HG02763 (cell line): Measurements from ENCODE around the gene HJV.
"Not testable (repeated sequence)": the region's sequence is repeated elsewhere in the genome, so short reads cannot be mapped to it uniquely, and the experiment has no call there.

ENCODE experiments used
- ATAC-seq: cut with Tn5 transposase; IDR thresholded peaks from one replicate; pipeline ENCODE4 v1.9.1; 2021; ENCODE audit warnings: mild to moderate bottlenecking, moderate library complexity; ENCODE audit not compliant: unreplicated experiment

The HJV gene, protein sequence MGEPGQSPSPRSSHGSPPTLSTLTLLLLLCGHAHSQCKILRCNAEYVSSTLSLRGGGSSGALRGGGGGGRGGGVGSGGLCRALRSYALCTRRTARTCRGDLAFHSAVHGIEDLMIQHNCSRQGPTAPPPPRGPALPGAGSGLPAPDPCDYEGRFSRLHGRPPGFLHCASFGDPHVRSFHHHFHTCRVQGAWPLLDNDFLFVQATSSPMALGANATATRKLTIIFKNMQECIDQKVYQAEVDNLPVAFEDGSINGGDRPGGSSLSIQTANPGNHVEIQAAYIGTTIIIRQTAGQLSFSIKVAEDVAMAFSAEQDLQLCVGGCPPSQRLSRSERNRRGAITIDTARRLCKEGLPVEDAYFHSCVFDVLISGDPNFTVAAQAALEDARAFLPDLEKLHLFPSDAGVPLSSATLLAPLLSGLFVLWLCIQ

GRCh38 chr1:146021622-146022402, at the start of gene HJV:
Gene HJV, minus strand, starts transcription at chr1:146021735. Its CDS starts 1,504 bp downstream, at chr1:146020231.
- no peak for ATAC-seq

- not testable (repeated sequence) for ATAC-seq
Measured at GRCh38 chr1:146059148-146059547, 37.6 kb upstream of the HJV start.

DNA sequence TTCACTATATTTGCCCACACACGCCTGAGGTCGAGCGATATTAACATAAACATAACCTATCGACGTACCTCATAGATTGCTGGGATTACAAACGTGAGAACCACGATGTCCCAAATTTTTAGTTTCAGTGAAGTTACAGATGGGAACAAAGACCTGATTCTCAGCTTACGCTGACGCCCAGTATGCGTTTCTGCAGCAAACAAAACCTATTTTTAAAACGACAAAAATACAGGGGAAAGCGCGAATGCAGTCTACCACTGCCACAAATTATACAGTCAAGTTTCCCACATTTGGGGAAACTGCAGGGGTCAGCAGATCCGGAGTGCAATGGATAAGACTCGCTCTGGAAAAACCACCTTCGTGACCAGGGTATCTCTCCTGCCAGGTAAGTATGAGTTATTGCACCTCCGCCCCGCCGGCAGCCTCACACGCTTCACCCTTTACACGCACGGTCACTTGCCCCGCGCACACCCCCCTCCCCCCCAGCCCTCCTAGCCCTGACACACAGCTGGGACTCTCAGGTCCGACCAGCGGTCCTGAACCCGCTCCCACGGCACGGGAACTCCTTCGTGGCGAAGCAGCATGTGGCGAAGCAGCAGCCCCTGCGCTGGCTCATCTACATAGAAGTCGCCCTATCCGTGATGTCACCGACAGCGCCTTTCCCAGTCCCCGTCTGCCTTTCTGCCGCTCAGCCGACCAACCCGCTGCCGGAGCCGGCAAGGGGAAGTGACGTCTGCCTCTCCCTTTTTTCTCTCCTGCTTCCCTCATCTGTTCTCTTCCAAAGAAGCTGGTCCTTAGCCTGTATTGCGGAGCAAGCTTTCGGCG, 30.5 kb upstream of the HJV start:
- ATAC-seq, result peak; percentile 65

DNA sequence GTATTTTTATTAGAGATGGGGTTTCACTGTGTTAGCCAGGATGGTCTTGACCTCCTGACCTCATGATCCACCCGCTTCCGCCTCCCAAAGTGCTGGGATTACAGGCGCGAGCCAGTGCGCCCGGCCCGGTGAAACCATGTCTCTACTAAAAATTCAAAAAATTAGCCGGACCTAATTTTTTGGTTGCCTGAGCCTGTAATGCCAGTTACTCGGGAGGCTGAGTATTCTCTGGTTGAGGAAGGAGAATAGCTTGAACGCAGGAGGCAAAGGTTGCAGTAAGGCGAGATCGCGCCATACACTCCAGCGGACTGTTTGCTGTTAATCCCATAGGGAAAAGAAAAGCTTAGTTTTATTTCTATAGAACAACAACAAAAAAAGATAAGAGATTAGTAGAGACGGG, 29.9 kb upstream of the HJV start:
- no peak for ATAC-seq

GRCh38 chr1:146050652-146050963, 29.1 kb upstream of the HJV start:
- ATAC-seq, result not testable (repeated sequence)

GRCh38 chr1:146049866-146050651, 28.5 kb upstream of the HJV start:
- ATAC-seq, result not testable (repeated sequence)

- no peak for ATAC-seq
Measured at GRCh38 chr1:146049436-146049835, 27.9 kb upstream of the HJV start.

DNA sequence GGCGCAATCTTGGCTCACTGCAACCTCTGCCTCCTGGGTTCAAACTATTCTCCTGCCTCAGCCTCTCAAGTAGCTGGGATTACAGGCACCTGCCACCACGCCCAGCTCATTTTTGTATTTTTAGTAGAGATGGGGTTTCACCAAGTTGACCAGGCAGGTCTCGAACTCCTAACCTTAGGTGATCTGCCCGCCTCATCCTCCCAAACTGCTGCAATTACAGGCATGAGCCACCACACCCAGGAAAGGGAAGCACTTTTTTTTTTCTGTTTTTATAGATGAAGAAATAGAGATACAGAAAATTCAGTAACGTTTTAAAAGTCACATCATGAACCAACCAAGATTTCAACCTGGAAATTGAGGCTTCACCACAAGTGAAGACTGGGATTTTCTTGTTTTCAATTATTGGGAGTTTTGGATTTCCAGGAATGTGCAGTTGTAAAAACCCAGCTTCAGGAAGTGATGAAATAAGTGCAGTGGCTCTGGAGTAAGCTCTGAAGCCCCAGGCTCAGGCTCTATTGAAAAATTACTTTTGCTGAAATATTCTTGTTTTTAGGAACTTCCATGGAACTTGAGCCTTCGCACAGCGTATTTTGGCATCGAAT, 27.1 kb upstream of the HJV start:
- ATAC-seq, result not testable (repeated sequence)

DNA sequence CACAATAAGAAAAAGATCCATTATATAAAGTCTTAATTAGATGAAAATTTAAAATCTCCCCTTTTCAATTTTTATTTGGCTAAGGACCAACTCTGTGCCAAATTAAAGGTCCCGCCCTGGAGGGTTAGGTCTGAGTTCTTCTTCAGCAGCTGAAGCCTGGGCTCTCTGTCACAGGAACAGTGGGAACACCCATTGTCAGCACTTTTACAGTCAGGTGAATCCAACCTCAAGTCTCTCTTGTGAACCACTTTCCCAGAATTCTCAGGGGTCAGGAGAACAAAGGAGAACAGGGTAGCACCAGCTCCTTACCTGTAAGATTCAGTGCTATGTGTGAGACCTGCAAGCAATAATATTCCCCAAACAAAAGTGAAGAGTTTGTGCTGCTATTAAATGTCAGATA, 25.1 kb upstream of the HJV start:
- no peak for ATAC-seq

DNA sequence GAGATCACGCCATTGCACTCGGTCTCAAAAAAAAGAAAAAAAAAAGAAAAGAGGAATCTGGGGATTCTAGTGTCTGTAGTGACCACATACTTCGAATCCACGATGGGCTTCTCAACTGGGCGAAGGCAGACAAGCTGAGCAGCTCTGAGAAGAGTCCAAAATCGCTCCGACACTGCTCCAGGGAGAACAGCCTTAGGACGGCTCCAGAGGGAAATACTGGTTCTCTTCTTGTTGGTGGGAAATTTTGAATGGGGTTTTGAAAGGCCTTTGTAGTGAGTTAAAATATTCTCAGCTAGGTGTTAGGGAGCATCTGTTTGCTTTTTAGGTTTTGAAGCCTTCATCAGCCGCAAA, 18.3 kb upstream of the HJV start:
- ATAC-seq, result no peak

- peak; percentile 35 for ATAC-seq
Measured at GRCh38 chr1:146036965-146037646, 15.6 kb upstream of the HJV start.

DNA sequence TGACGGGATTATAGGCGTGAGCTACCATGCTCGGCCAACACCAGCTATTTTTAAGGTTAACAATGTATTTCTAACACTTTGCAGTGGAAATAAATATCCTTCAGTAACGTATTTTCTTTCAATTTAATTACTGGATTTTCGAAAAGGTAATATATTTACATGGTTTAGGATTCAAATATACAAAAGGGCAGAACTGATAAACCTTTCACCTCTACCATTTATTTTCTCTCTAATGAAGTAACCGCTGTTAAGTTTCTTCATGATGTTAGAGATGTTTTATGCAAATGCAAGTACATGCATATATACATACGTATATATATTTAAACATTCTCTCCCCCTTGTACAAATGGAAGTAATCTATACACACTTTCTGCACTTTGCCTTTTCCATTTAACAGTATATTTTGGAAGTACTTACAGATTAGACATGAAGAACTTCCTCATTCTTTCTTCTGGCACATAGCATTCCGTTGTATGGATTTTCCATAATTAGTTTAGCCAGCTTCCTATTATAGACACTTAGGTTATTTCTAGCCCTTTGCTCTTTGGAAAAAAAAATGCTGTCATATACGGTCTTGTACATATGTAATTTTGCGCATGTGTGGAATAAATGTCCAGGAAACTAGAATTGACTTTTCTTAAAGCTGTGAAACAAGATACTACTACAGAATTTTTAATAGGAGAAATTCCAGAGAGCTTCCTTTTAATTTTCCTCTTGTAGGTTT, 14.9 kb upstream of the HJV start:
- ATAC-seq, result no peak

GRCh38 chr1:146035048-146035423, 13.5 kb upstream of the HJV start:
- no peak for ATAC-seq

DNA sequence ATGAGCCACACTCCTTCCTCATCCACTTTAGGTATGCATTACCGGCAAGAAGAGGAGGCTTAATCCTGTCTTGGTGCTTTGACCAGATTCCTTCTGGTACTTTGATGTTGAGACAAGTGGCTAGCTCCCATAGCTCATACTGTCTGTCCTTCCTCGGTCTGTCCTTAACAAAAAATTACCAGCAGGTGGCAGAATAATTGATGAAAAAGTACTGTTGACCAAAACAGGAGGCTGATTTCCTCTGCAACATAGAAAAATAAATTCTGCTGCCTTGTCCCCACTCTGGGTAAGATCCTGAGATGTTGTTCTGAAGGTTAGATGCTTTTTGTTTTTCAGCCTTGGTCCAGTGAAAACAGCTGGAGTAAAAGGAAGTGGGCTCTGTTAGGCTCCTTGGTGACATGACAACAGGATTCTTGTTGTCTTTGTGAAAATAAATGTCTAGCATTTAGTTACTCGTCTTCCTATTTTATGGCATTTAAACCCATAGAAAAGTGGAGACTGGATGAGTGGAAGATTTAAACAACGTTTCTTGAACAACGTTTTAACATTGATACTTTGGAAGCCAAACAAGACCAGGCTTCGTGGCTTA, 11.2 kb upstream of the HJV start:
- no peak for ATAC-seq

DNA sequence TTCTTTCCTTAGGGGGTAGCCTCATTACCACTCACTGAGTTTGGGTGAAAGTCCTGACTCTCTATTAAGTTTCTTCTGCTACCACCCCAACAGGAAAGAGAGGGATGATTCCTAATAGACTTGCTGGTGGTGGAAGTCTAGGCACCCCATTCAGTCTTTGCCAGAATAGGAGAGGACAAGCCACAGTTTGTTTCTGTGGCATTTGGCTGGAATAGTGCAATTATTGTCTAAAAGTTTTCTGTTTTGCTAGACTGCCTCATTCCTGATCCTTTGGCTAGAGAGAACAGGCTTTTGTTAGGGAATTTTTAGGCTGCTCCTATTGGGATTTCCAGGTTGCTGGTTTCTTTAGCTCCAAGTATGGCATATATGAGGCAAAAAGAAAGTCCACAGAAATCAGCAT, 9.9 kb upstream of the HJV start:
- no peak for ATAC-seq

GRCh38 chr1:146029117-146029516, 7.6 kb upstream of the HJV start:
- no peak for ATAC-seq

GRCh38 chr1:146026650-146027049, 5.1 kb upstream of the HJV start:
- ATAC-seq, result not testable (repeated sequence)

DNA sequence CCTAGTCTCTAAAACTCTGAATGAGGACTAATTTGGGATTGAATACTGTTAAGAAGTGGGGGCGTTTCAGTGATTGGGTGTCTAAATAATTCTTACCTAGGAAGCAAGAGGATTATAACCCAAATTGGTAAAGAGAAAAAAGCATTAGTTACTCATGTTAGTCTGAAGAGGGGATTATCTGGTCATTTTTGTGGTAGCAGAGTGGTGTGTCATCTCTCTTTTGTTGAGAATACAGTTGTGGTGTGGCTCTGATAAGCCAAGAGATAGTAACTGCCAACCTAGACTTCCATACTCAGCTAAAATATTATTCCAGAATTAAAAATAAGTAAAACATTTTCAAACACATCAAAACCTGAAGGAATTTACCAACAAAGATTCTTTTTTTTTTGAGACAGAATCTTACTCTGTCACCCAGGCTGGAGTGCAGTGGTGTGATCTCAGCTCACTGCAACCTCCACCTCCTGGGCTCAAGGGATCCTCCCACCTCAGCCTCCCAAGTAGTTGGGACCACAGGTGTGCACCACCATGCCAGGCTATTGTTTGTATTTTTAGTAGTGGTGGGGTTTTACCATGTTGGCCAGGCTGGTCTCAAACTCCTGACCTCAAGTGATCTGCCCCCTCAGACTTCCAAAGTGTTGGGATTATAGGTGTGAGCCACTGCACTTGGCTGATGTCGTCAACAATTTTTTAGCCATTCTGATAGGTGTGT, 4.4 kb upstream of the HJV start:
- ATAC-seq, result not testable (repeated sequence)
